Stimulated activated memory B cell treated with anti-CD40 and anti-IgM and Interleukin-4, amounts not matched to agents 10 μg/mL and 1 μg/mL and 100 μg/mL, for 72 hours (primary cell): ENCODE results near the gene KCNG4.
"Not testable (repeated sequence)": the region's sequence is repeated elsewhere in the genome, so short reads cannot be mapped to it uniquely, and the experiment has no call there.

Source experiments
- ATAC-seq: fragments of 150-1000 bp; cut with Tn5 transposase; 2 replicates; pipeline ENCODE4 v1.10.0; 2021
- H3K27ac Mint-ChIP-seq: one replicate; pipeline ENCODE4 v1.8.0; 2022; ENCODE audit warnings: mild to moderate bottlenecking, mixed read lengths
- H3K27me3 Mint-ChIP-seq: one replicate; pipeline ENCODE4 v1.8.0; 2022; ENCODE audit warnings: mixed read lengths
- H3K36me3 Mint-ChIP-seq: one replicate; pipeline ENCODE4 v1.8.0; 2022; ENCODE audit warnings: mixed read lengths
- H3K4me1 Mint-ChIP-seq: one replicate; pipeline ENCODE4 v1.8.0; 2022; ENCODE audit warnings: mixed read lengths
- H3K4me3 Mint-ChIP-seq: one replicate; pipeline ENCODE4 v1.8.0; 2022; ENCODE audit warnings: mild to moderate bottlenecking, moderate library complexity, mixed read lengths
- H3K9me3 Mint-ChIP-seq: one replicate; pipeline ENCODE4 v1.8.0; 2022; ENCODE audit warnings: mixed read lengths

Gene KCNG4

DNA sequence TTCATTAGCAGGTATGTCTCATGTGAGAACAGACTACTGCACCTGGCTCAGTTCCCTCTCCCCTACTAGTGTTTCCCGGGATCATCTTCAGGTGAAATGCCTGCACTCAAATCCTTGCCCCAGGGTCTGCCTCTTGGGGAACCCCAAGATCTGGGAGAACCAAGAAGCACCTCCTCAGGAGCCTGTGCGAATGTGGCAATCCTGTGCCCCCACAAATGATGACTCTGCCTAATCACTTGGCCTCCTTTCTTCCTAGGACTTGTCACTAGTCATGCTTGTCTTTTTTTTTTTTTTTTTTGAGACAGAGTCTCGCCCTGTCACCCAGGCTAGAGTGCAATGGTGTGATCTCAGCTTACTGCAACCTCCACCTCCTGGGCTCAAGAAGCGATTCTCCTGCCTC is 27.2 kb downstream of the KCNG4 start:
- Mint-ChIP-seq H3K4me3 (no peak overlapping the region), H3K4me1 (no peaks in the 10 kb centered on the region), H3K36me3 (no peaks in the 10 kb centered on the region), H3K27ac (no peak overlapping the region), H3K9me3 (peaks cover 5% of the 10 kb centered on the region), H3K27me3 (peaks cover 8% of the 10 kb centered on the region)
- no peak for ATAC-seq

DNA sequence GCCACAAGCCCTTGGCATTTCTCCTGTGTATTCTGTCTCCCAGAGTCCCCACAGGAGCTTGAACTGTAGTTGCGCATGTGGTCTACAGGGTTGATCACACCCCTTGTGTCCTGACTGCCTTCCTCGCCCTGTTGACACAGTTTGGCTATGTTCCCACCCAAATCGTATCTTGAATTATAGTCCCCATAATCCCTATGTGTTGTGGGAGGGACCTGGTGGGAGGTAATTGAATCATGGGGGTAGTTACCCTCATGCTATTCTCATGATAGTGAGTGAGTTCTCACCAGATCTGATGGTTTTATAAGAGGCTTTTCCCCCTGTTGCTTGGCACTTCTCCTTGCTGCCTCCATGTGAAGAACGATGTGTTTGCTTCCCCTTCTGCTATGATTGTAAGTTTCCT is 27.7 kb downstream of the KCNG4 start:
- ATAC-seq: no peak
- Mint-ChIP-seq H3K4me1 (no peaks in the 10 kb centered on the region), H3K9me3 (peaks cover 5% of the 10 kb centered on the region), H3K4me3 (no peak overlapping the region), H3K27me3 (peaks cover 4% of the 10 kb centered on the region), H3K27ac (no peak overlapping the region), H3K36me3 (no peaks in the 10 kb centered on the region)

- ATAC-seq: no peak
- Mint-ChIP-seq H3K9me3 (peaks cover 5% of the 10 kb centered on the region), H3K4me1 (no peaks in the 10 kb centered on the region), H3K27me3 (no peaks in the 10 kb centered on the region), H3K27ac (no peak overlapping the region), H3K36me3 (no peaks in the 10 kb centered on the region), H3K4me3 (no peak overlapping the region)
Measured at GRCh38 chr16:84209989-84210388, 29.8 kb downstream of the KCNG4 start.

DNA sequence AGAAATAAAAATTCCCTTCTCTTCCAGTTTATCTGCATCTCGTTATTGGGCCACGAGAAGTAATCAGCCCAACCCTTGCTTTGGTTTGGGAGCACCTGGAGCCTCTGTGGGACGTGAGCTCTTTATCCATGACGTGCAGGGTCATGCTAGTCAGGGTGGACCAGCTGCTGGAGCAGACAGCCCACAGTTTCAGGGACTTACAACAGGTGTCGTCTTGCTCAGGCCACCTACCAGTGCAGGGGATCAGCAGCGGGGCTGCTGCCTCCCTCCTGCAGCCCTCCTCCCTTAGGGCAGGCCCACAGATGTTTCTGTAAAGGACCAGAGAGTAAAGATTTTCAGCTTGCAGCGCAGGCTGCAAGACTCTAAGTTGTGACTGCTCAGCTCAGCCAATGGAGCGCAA is 31.9 kb downstream of the KCNG4 start:
- ATAC-seq: no peak
- Mint-ChIP-seq H3K4me3 (no peak overlapping the region), H3K27ac (no peak overlapping the region), H3K36me3 (no peaks in the 10 kb centered on the region), H3K4me1 (no peaks in the 10 kb centered on the region), H3K9me3 (peaks cover 5% of the 10 kb centered on the region), H3K27me3 (no peaks in the 10 kb centered on the region)

DNA sequence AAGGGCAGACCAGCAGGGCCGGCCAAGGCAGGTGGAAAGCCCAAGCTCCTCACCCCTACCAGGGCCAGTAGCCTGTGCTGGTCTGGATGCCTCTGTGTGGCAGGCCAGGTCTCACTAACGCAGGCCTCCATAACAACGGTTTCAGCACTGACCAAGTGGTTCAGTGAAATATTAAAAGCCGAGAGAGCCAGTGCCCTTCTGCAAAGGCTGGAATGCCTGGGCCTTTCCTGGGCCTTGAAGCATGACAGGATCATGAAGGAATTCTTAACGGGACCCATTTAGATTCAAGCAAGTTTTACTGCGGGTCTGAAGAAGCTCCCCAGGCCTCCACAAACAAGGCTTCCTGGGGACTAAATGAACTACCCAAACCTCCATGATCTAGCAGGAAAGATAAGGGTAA is 32.6 kb downstream of the KCNG4 start:
- Mint-ChIP-seq H3K9me3 (peaks cover 8% of the 10 kb centered on the region), H3K36me3 (no peaks in the 10 kb centered on the region), H3K27me3 (no peaks in the 10 kb centered on the region), H3K4me1 (no peaks in the 10 kb centered on the region), H3K4me3 (no peak overlapping the region), H3K27ac (no peak overlapping the region)
- no peak for ATAC-seq

DNA sequence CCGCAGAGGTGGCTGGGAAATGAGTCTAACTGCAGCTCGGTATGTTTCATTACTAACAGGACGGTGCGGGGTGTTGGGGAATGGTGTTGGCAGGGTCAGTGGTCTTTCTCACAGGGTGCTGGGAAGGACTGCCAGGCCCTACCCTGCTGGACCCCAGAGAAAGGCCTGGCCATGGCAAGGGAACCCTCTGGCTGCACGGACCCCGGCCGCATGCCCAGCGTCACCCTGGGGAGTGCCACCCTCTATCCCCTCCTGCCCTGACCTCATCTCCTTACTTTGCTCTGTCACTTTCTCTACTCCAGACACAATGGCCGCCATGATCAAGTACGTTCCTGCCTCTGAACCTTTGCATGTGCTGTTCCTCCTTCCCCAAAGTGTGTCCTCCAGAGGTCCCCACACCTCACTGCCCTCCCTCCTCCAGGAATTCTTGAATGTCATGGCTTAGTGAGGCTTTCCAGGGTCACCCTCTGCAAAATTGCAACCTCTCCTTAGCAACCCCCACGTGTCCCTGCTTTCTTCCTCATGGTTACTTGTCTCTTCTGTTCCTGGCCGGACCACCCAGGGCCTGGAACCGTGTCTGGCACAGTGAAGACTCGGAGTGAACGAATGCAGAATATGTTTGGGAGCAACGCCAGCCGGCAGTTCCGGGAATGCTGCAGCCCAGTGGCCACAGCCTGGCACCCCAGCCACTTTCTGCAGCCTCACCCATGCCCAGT is 33.7 kb downstream of the KCNG4 start:
- H3K27me3 Mint-ChIP-seq: no peaks in the 10 kb centered on the region
- peaks cover 8% of the 10 kb centered on the region for H3K9me3 Mint-ChIP-seq
- no peaks in the 10 kb centered on the region for H3K4me1 Mint-ChIP-seq
- H3K27ac Mint-ChIP-seq: no peak overlapping the region
- H3K36me3 Mint-ChIP-seq: no peaks in the 10 kb centered on the region
- no peak for ATAC-seq
- no peak overlapping the region for H3K4me3 Mint-ChIP-seq

- not testable (repeated sequence) for H3K36me3 Mint-ChIP-seq, H3K4me1 Mint-ChIP-seq, H3K9me3 Mint-ChIP-seq, ATAC-seq, H3K27me3 Mint-ChIP-seq, H3K27ac Mint-ChIP-seq, H3K4me3 Mint-ChIP-seq
Measured at GRCh38 chr16:84205123-84205522, 34.7 kb downstream of the KCNG4 start.

- H3K36me3 Mint-ChIP-seq, H3K4me1 Mint-ChIP-seq, H3K9me3 Mint-ChIP-seq, H3K27ac Mint-ChIP-seq, H3K4me3 Mint-ChIP-seq, H3K27me3 Mint-ChIP-seq, ATAC-seq: not testable (repeated sequence)
Measured at GRCh38 chr16:84204551-84204950, 35.3 kb downstream of the KCNG4 start.

GRCh38 chr16:84199861-84200260 is 40.0 kb downstream of the KCNG4 start:
- Mint-ChIP-seq H3K4me1 (no peaks in the 10 kb centered on the region), H3K27ac (no peak overlapping the region), H3K4me3 (no peak overlapping the region), H3K9me3 (peaks cover 3% of the 10 kb centered on the region), H3K27me3 (peaks cover 34% of the 10 kb centered on the region), H3K36me3 (no peaks in the 10 kb centered on the region)
- no peak for ATAC-seq

DNA sequence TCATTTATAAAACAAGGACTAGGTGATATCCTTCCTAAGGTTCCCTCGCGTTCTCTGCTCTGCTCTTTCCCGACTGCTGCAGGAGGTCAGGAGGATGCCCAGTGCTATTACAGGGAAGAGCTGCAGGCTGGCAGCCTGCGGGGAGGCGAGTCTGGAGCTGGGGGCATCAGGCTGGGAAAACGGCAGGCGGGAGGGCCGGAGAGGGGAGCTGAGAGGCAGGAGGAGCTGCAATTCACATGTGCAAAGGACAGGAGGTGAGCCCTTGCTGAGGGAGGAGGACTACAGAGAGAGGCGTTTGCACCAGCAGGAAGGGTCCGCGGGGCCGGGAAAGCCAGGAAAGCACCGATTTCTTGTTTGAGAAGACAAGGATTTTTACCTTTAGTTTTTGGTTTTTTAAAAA is 40.7 kb downstream of the KCNG4 start:
- peaks cover 7% of the 10 kb centered on the region for H3K4me1 Mint-ChIP-seq
- H3K27me3 Mint-ChIP-seq: peaks cover 42% of the 10 kb centered on the region
- H3K36me3 Mint-ChIP-seq: no peaks in the 10 kb centered on the region
- ATAC-seq: no peak
- no peak overlapping the region for H3K4me3 Mint-ChIP-seq
- peaks cover 3% of the 10 kb centered on the region for H3K9me3 Mint-ChIP-seq
- H3K27ac Mint-ChIP-seq: no peak overlapping the region

DNA sequence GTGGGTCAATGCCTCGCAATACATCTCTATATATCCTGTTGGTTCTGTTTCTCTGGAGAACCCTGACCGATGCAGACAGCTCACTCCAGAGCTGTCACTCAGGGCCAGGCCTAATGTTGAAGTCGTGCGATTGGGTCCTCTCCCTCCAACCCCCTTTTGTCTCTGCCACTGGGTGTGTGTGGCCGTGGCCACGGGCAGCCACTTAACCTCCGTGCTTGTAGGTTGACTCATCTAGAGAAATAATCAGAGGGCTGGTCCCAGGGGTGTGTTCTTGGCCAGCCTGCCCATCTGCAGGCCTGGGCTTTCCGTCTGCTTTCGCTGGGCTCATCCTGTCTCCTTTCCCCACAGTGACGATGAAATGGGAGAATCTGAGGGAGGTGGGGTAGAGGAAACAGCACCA is 41.4 kb downstream of the KCNG4 start:
- no peak overlapping the region for H3K27ac Mint-ChIP-seq
- no peak for ATAC-seq
- peaks cover 42% of the 10 kb centered on the region for H3K27me3 Mint-ChIP-seq
- no peaks in the 10 kb centered on the region for H3K36me3 Mint-ChIP-seq
- H3K9me3 Mint-ChIP-seq: peaks cover 3% of the 10 kb centered on the region
- H3K4me3 Mint-ChIP-seq: no peak overlapping the region
- H3K4me1 Mint-ChIP-seq: peaks cover 10% of the 10 kb centered on the region

GRCh38 chr16:84197466-84198128 is 42.2 kb downstream of the KCNG4 start:
- H3K9me3 Mint-ChIP-seq: peaks cover 1% of the 10 kb centered on the region
- no peak overlapping the region for H3K27ac Mint-ChIP-seq
- peaks cover 10% of the 10 kb centered on the region for H3K4me1 Mint-ChIP-seq
- peaks cover 42% of the 10 kb centered on the region for H3K27me3 Mint-ChIP-seq
- no peak overlapping the region for H3K4me3 Mint-ChIP-seq
- no peak for ATAC-seq
- no peaks in the 10 kb centered on the region for H3K36me3 Mint-ChIP-seq

DNA sequence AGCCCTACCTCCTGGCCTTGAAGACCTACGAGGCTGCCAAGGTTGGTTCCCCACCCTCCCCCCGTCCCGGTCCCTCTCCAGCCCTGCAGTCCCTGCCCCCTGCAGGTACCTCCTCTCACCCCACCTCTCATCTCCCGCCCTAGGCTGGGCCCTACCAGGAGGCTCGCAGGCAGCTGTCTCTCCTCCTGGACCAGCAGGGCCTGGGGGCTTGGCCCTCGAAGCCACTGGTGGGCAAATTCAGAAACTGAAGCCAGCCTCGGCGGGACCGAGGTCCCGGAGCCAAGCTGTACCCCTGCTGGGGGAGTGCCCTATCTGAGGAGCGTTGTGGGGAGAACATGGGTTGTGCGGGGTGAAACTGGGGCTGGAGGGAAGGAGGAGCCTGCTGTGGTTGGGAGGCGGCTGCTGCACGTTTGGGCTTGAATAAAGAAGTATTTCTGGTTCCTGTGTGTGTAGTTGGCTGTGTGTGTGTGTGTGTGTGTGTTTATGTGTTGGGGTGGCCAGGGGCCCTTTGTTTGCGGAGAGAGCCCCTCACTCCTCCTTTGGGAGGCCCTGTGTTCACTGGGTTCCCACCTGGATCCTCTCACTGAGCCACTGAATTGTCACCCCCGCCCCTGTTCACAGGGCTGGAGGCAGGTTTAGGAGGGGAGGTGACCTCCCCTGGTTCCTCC is 43.0 kb downstream of the KCNG4 start:
- H3K4me1 Mint-ChIP-seq: peaks cover 10% of the 10 kb centered on the region
- no peak for ATAC-seq
- H3K27ac Mint-ChIP-seq: no peak overlapping the region
- no peaks in the 10 kb centered on the region for H3K9me3 Mint-ChIP-seq
- no peaks in the 10 kb centered on the region for H3K36me3 Mint-ChIP-seq
- H3K4me3 Mint-ChIP-seq: no peak overlapping the region
- peaks cover 42% of the 10 kb centered on the region for H3K27me3 Mint-ChIP-seq

GRCh38 chr16:84196101-84196500 is 43.7 kb downstream of the KCNG4 start:
- H3K9me3 Mint-ChIP-seq: no peaks in the 10 kb centered on the region
- no peak overlapping the region for H3K4me3 Mint-ChIP-seq
- peaks cover 42% of the 10 kb centered on the region for H3K27me3 Mint-ChIP-seq
- peaks cover 10% of the 10 kb centered on the region for H3K4me1 Mint-ChIP-seq
- no peak for ATAC-seq
- H3K36me3 Mint-ChIP-seq: no peaks in the 10 kb centered on the region
- H3K27ac Mint-ChIP-seq: no peak overlapping the region

DNA sequence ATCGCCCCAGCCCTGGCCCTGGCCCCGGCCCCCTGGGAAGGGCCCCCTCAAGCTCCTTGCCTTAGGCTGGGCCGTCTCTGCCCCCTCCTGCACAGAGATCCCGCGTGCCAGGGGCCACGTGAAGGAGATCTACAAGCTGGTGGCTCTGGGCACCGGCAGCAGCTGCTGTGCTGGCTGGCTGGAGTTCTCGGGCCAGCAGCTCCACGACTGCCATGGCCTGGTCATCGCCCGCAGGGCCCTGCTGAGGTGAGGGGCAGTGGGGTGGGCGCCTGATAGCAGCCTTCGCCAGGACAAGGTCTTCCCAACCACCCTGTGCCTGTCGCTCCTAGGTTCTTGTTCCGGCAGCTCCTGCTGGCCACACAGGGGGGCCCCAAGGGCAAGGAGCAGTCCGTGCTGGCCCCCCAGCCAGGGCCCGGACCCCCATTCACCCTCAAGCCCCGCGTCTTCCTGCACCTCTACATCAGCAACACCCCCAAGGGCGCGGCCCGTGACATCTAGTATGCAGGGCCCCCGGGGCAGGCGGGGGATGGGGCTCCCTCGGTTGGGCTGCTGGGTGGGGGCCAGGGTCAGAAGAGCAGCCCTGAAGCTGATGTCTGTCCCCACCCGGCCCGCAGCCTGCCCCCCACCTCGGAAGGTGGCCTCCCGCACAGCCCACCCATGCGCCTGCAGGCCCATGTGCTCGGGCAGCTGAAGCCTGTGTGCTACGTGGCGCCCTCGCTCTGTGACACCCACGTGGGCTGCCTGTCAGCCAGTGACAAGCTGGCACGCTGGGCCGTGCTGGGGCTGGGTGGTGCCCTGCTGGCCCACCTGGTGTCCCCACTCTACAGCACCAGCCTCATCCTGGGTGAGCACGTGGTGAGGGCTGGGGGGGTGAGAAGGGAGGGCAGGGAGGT is 44.4 kb downstream of the KCNG4 start:
- H3K27ac Mint-ChIP-seq: peak overlapping the region; percentile 69
- H3K9me3 Mint-ChIP-seq: no peaks in the 10 kb centered on the region
- H3K4me3 Mint-ChIP-seq: no peak overlapping the region
- no peaks in the 10 kb centered on the region for H3K36me3 Mint-ChIP-seq
- peak; percentile 24 for ATAC-seq
- peaks cover 10% of the 10 kb centered on the region for H3K4me1 Mint-ChIP-seq
- peaks cover 42% of the 10 kb centered on the region for H3K27me3 Mint-ChIP-seq
